Measurements from ENCODE around the gene RIMBP2. TPM values are rescaled to one million over a fixed set of nuclear protein-coding genes. Genes with fewer than 3 reads are reported as not detected.
"Not testable (repeated sequence)": the region's sequence is repeated elsewhere in the genome, so short reads cannot be mapped to it uniquely, and the experiment has no call there.

The RIMBP2 gene
- total RNA-seq, 4 donors from 2014 or later = 0.83 to 1.8 (median 1.4) TPM

DNA sequence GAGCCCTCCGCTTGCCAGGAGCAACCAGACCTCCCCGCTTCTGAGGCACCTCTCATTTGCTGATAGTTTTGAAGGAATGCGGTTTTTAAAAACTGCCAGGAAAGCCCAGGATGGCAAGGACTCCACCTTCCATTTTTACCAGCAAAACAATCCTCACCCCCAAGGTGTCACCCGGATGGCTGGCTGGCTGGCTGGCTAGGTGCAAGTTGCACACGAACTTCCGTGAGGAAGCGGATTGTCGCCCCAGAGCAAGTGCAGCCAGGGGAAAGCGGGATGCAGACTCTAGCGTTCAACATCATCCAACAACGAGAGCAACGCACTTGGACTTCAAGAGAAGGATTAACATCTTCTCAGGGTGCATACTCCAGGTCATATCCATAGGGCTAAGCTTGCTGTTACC is 125.4 kb downstream of the RIMBP2 start:
- 88% methylated on average over 12 of the region's 12 CpGs for WGBS
- H3K27me3 ChIP-seq = peaks cover 0 to 11% (median 0%) of the 10 kb centered on the region in 4 donors
- H3K9me3 ChIP-seq = peaks cover 0 to 4% (median 0%) of the 10 kb centered on the region in 4 donors
- DNase-seq (ENCODE audit: extremely low spot score) = no peak
- no peaks in the 10 kb centered on the region for H3K36me3 ChIP-seq
- H3K4me3 ChIP-seq = no peak overlapping the region
- H3K4me1 ChIP-seq = no peaks in the 10 kb centered on the region
- intact Hi-C loops (cut with DNase I) = no loop called here
- no peak overlapping the region for H3K27ac ChIP-seq (replicated peaks in 1 of 4)
- TF ChIP-seq POLR2A (IDR thresholded peaks at IDR 0.05; ENCODE audit: low read depth) (no peak), EP300 (IDR thresholded peaks at IDR 0.05) (no peak), POLR2AphosphoS5 (IDR thresholded peaks at IDR 0.05) (no peak)
- TF ChIP-seq, protein P1, sequence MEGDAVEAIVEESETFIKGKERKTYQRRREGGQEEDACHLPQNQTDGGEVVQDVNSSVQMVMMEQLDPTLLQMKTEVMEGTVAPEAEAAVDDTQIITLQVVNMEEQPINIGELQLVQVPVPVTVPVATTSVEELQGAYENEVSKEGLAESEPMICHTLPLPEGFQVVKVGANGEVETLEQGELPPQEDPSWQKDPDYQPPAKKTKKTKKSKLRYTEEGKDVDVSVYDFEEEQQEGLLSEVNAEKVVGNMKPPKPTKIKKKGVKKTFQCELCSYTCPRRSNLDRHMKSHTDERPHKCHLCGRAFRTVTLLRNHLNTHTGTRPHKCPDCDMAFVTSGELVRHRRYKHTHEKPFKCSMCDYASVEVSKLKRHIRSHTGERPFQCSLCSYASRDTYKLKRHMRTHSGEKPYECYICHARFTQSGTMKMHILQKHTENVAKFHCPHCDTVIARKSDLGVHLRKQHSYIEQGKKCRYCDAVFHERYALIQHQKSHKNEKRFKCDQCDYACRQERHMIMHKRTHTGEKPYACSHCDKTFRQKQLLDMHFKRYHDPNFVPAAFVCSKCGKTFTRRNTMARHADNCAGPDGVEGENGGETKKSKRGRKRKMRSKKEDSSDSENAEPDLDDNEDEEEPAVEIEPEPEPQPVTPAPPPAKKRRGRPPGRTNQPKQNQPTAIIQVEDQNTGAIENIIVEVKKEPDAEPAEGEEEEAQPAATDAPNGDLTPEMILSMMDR (IDR thresholded peaks at IDR 0.05) = no peak

DNA sequence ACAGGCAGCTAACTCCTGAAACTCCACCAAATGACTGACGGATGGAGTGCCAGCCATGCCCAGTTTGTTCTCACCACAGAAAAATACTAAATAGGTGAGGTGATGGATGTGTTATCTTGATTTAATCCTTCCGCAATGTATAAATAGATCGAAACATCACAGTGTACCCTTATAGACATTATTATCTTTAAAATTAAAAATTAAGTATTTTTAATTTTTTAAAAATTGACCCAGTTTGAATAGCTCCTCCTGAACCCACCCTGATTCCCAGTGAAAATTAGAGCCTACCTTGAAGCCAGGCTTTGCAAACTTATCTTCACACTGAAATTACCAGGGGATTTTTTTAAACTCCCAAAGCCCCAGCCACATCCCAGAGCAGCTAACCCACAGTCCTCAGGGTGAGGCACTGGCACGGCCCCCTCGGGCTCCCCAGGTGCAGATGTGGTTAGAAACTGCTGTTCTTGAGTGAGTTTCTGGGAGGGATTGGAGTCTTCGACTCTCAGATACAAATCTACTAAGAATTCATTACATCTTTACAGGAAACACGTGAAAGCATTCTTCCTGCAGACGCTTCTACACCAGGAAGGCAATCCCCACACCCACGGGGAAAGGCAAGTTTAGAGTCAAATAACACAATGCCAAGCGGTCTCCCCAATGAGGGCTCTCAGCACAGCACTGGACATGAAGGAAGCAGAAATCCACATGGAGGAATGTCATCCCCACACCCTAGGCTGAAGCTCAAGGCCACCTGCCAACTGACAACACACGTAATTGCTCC is 126.4 kb downstream of the RIMBP2 start:
- DNase-seq (ENCODE audit: extremely low spot score) = no peak
- Histone ChIP-seq H3K4me1 (no peaks in the 10 kb centered on the region), H3K36me3 (no peaks in the 10 kb centered on the region), H3K27me3 (peaks cover 0 to 11% (median 0%) of the 10 kb centered on the region in 4 donors), H3K27ac (replicated peaks in 1 of 4) (no peak overlapping the region), H3K4me3 (no peak overlapping the region), H3K9me3 (peaks cover 0 to 4% (median 0%) of the 10 kb centered on the region in 4 donors)
- intact Hi-C loops (cut with DNase I) = no loop called here
- TF ChIP-seq EP300 (IDR thresholded peaks at IDR 0.05) (no peak), POLR2A (IDR thresholded peaks at IDR 0.05; ENCODE audit: low read depth) (no peak), POLR2AphosphoS5 (IDR thresholded peaks at IDR 0.05) (no peak)
- TF ChIP-seq, protein P1 (IDR thresholded peaks at IDR 0.05) = no peak
- WGBS = 61% methylated on average over 11 of the region's 11 CpGs

DNA sequence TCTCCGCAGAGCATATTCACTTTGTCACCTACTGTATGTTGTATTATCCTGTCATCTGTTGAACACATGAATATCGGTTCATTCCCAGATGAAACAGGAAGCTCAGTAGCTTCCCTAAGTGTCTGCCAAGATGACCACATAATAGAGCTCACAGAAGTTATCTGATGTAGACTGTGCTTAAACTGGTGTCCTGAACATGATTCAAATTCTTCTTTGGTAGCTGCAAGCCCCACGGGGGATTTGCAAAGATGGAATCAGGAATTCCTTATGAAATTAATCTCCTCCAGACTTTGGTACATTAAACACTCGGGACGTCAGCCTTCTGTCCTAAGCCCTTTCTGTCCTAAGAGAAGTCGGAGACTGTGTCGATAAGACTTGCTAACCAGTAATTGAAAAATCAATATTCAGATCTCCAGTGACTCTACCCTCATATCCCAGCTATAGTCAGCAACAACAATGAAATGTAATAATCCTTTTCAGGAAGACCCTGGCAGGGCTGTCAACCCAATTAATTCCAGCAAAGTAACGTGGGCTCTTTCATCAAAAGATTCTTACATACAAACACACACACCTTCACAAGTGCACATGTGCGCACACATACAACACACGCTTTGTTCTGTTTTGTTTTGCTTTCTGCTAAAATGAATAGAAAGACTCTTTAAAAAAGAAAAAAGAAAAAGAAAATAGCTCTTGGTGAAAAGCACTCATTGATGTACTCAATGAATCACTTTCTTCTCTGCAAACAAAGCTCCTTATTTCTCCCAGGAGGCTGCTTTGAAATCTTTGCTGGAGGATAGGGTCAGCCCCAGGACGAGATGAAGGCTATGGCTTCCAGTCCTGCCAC is 127.2 kb downstream of the RIMBP2 start:
- intact Hi-C loops (cut with DNase I) = no loop called here
- no peak for TF ChIP-seq POLR2AphosphoS5 (IDR thresholded peaks at IDR 0.05)
- no peak for TF ChIP-seq POLR2A (IDR thresholded peaks at IDR 0.05; ENCODE audit: low read depth)
- no peak for TF ChIP-seq EP300 (IDR thresholded peaks at IDR 0.05)
- TF ChIP-seq, protein P1 (IDR thresholded peaks at IDR 0.05) = no peak
- WGBS = 71% methylated on average over 11 of the region's 11 CpGs
- no peaks in the 10 kb centered on the region for H3K36me3 ChIP-seq
- H3K27ac ChIP-seq (replicated peaks in 1 of 4) = no peak overlapping the region
- no peaks in the 10 kb centered on the region for H3K4me1 ChIP-seq
- peaks cover 0 to 11% (median 0%) of the 10 kb centered on the region in 4 donors for H3K27me3 ChIP-seq
- H3K4me3 ChIP-seq = no peak overlapping the region
- no peak for DNase-seq (ENCODE audit: extremely low spot score)
- peaks cover 0 to 4% (median 0%) of the 10 kb centered on the region in 4 donors for H3K9me3 ChIP-seq

DNA sequence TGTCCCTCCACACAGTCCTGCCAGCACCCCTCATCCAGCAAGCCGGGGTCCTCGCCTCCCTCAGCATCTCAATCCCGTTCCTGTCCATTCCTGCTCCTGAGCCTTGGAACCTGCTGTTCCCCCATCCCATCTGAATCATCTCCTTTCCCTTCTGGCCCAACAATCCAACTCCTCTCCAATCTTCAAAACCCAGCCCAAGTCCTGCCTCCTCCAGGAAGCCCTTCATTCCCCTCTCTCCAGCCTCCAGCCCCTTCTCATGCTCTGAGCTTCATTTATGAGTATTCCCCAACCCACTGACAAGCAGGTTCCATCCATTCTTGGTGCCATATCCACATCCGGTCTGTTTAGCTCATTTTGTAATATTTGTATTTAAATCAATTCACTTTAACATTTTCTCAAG is 128.1 kb downstream of the RIMBP2 start:
- intact Hi-C loops (cut with DNase I) = no loop called here
- Histone ChIP-seq H3K27me3 (peaks cover 0 to 11% (median 0%) of the 10 kb centered on the region in 4 donors), H3K4me1 (no peaks in the 10 kb centered on the region), H3K36me3 (no peaks in the 10 kb centered on the region), H3K27ac (replicated peaks in 1 of 4) (no peak overlapping the region), H3K9me3 (peaks cover 0 to 4% (median 0%) of the 10 kb centered on the region in 4 donors), H3K4me3 (no peak overlapping the region)
- TF ChIP-seq POLR2A (IDR thresholded peaks at IDR 0.05; ENCODE audit: low read depth) (no peak), EP300 (IDR thresholded peaks at IDR 0.05) (no peak), POLR2AphosphoS5 (IDR thresholded peaks at IDR 0.05) (no peak)
- TF ChIP-seq, protein P1 (IDR thresholded peaks at IDR 0.05) = no peak
- no peak for DNase-seq (ENCODE audit: extremely low spot score)
- 93% methylated on average over 4 of the region's 4 CpGs for WGBS

DNA sequence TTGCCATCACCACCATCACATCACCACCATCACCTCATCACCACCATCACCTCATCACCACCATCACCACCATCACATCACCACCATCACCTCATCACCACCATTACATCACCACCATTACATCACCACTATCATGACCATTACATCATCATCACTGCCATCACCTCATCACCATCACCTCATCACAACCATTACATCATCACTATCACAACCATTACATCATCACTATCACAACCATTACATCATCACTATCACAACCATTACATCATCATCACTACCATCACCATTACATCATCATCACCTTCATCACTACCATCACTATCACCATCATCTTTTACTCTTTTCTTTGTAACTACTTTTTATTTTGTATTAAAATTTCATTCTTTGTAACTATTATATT is 131.6 kb downstream of the RIMBP2 start:
- H3K36me3 ChIP-seq; DNase-seq (ENCODE audit: extremely low spot score); H3K27me3 ChIP-seq; H3K9me3 ChIP-seq; intact Hi-C loops (cut with DNase I); H3K4me3 ChIP-seq; H3K27ac ChIP-seq (replicated peaks in 1 of 4); H3K4me1 ChIP-seq: not testable (repeated sequence)
